ENCODE results near the gene FCHSD2.

The FCHSD2 gene

DNA sequence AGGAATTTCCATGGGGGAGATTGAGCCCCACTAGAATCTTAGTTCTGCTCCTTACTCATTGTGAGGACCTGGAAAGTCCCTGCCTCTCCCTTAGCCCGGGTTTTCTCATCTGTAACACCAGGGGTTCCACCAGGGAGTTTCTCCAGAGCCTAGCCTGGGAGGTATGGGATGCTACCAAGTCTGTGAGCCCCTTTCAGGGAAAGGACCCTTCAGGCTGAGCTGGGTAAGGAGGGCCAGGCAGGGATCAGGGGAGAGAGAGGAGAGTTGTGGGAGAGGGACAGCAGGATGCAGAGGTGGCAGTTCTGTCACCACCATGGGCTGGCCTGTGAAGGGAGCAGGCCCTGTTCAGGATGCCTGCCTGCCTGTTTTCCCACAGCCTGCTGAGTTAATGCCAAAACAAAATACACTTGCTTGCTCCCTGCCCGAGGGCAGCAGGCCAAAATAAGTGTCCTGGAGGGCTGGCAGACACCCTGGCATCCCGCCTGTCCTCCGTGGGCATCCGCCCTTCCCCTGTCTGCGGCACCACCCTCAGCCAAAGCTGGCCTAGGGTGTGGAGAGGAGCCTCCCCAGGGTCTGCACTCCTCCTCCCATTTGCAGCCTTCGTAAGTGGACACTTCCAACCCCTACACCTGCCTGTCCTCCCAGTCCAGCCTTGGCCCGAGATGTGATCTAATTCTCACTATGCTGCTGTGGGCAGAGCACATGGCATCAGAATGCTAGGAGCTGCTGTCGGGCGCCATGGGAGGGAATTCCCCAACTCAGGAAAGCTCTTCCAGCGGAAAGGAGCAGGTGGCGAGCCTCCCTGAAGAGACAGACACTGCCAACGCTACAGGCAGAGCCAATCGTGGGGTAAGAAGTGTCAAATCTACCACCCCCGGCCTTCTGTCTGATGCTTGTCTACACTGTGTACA, 5.9 kb upstream of the FCHSD2 start:
- Histone ChIP-seq H3K4me1 (ENCODE audit: insufficient read depth, insufficient read length) (peaks cover 3% of the 10 kb centered on the region), H3K36me3 (ENCODE audit: insufficient read depth, insufficient read length, low read length) (no peaks in the 10 kb centered on the region), H3K4me3 (ENCODE audit: insufficient read length, low read depth) (no peak overlapping the region), H3K9ac (ENCODE audit: insufficient read length, low read depth) (no peak overlapping the region), H3K9me3 (ENCODE audit: insufficient read depth, low read length) (no peaks in the 10 kb centered on the region), H3K27me3 (ENCODE audit: insufficient read depth, insufficient read length) (no peaks in the 10 kb centered on the region)
- TF ChIP-seq YY1 (IDR thresholded peaks at IDR 0.05; ENCODE audit: insufficient read depth, insufficient read length) = no peak
- no peak for TF ChIP-seq SUZ12 (IDR thresholded peaks at IDR 0.05; ENCODE audit: extremely low read depth, insufficient read depth, insufficient read length)
- no peak for TF ChIP-seq ZNF274 (IDR thresholded peaks at IDR 0.05; ENCODE audit: low read depth, low read length)
- no peak for DNase-seq (ENCODE audit: low read depth, low spot score)

- no peak for DNase-seq (ENCODE audit: low read depth, low spot score)
- peaks cover 3% of the 10 kb centered on the region for H3K4me1 ChIP-seq (ENCODE audit: insufficient read depth, insufficient read length)
Measured at GRCh38 chr11:73145986-73146575, 4.0 kb upstream of the FCHSD2 start.

GRCh38 chr11:73143126-73143838, 1.2 kb upstream of the FCHSD2 start:
- Histone ChIP-seq H3K36me3 (ENCODE audit: insufficient read depth, insufficient read length, low read length) (no peaks in the 10 kb centered on the region), H3K27me3 (ENCODE audit: insufficient read depth, insufficient read length) (no peaks in the 10 kb centered on the region), H3K4me3 (ENCODE audit: insufficient read length, low read depth) (peak overlapping the region; percentile 43), H3K9ac (ENCODE audit: insufficient read length, low read depth) (peak overlapping the region; percentile 80), H3K9me3 (ENCODE audit: insufficient read depth, low read length) (no peaks in the 10 kb centered on the region), H3K4me1 (ENCODE audit: insufficient read depth, insufficient read length) (peaks cover 5% of the 10 kb centered on the region)
- DNase-seq (ENCODE audit: low read depth, low spot score) = no peak
- TF ChIP-seq YY1 (IDR thresholded peaks at IDR 0.05; ENCODE audit: insufficient read depth, insufficient read length) (no peak), SUZ12 (IDR thresholded peaks at IDR 0.05; ENCODE audit: extremely low read depth, insufficient read depth, insufficient read length) (no peak)

More at GRCh38 chr11:73145986-73146575, 4.0 kb upstream of the FCHSD2 start:
- H3K27me3 ChIP-seq (ENCODE audit: insufficient read depth, insufficient read length) = no peaks in the 10 kb centered on the region
- no peak overlapping the region for H3K4me3 ChIP-seq (ENCODE audit: insufficient read length, low read depth)
- H3K9me3 ChIP-seq (ENCODE audit: insufficient read depth, low read length) = no peaks in the 10 kb centered on the region
- H3K9ac ChIP-seq (ENCODE audit: insufficient read length, low read depth) = no peak overlapping the region
- TF ChIP-seq ZNF274 (IDR thresholded peaks at IDR 0.05; ENCODE audit: low read depth, low read length) (no peak), YY1 (IDR thresholded peaks at IDR 0.05; ENCODE audit: insufficient read depth, insufficient read length) (no peak), SUZ12 (IDR thresholded peaks at IDR 0.05; ENCODE audit: extremely low read depth, insufficient read depth, insufficient read length) (no peak)
- no peaks in the 10 kb centered on the region for H3K36me3 ChIP-seq (ENCODE audit: insufficient read depth, insufficient read length, low read length)

DNA sequence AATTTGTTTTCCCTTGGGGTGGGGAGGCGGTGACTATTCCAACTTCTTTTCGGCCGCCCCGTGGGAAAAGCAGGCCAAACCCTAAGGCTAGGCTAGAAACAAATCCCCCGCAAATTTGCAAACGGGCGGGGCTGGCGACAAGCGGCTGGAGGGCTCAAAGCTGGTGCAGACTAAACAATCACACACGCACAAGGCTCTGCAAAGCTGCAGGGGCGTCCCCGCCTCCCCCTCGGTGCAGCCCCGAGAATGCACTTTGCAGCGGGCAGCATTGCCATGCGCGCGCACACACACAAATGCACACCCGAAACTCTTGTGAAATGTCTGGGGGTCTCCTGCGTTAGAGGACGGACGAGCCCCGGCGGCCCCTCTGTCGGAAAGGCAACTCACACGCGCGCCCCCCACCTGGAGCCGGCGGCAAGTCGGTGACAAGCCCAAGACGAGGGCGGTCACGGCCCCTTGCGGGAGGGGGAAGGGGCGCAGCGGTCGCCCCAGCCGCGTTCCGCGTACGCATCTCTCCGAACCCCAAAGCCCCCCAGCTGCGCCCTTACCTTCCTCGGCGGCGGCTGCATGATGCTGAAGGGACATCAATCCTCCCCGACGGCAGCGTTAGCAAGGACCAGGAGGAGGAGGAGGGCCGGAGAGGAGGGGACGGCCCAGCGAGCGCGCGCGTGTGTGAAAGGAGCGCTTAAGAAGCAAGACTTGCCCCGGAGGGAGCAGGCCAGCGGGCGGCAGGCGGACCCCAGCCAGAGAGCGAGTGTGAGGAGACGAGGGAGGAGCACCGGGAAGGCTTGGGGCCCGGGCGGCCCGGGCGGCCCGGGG, 600 bp downstream of the FCHSD2 start:
- DNase-seq (ENCODE audit: low read depth, low spot score) = peak; percentile 54

DNA sequence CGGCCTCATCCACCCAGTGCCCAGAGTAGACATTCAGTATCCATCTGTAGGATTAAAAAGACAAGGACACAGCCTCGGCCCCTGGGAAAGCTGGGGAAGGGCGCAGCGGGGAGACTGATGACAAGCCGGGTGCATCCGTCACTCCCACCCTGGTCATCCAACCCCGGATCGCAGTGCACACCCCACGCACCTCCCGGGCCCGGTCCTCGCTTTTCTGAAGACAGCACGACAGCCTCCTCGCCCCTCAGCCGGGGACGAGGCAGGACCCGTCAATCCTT, 1.1 kb downstream of the FCHSD2 start:
- no peak for DNase-seq (ENCODE audit: low read depth, low spot score)
- no peaks in the 10 kb centered on the region for H3K9me3 ChIP-seq (ENCODE audit: insufficient read depth, low read length)
- H3K9ac ChIP-seq (ENCODE audit: insufficient read length, low read depth) = peak overlapping the region; percentile 87

More for the DNA sequence above, 600 bp downstream of the FCHSD2 start:
- H3K27me3 ChIP-seq (ENCODE audit: insufficient read depth, insufficient read length) = no peaks in the 10 kb centered on the region
- peak overlapping the region; percentile 77 for H3K4me3 ChIP-seq (ENCODE audit: insufficient read length, low read depth)
- peaks cover 2% of the 10 kb centered on the region for H3K4me1 ChIP-seq (ENCODE audit: insufficient read depth, insufficient read length)
- TF ChIP-seq SUZ12 (IDR thresholded peaks at IDR 0.05; ENCODE audit: extremely low read depth, insufficient read depth, insufficient read length) = no peak
- no peak for TF ChIP-seq ZNF274 (IDR thresholded peaks at IDR 0.05; ENCODE audit: low read depth, low read length)
- TF ChIP-seq YY1 (IDR thresholded peaks at IDR 0.05; ENCODE audit: insufficient read depth, insufficient read length) = no peak
- no peaks in the 10 kb centered on the region for H3K36me3 ChIP-seq (ENCODE audit: insufficient read depth, insufficient read length, low read length)
- H3K9me3 ChIP-seq (ENCODE audit: insufficient read depth, low read length) = no peaks in the 10 kb centered on the region
- H3K9ac ChIP-seq (ENCODE audit: insufficient read length, low read depth) = peak overlapping the region; percentile 87

DNA sequence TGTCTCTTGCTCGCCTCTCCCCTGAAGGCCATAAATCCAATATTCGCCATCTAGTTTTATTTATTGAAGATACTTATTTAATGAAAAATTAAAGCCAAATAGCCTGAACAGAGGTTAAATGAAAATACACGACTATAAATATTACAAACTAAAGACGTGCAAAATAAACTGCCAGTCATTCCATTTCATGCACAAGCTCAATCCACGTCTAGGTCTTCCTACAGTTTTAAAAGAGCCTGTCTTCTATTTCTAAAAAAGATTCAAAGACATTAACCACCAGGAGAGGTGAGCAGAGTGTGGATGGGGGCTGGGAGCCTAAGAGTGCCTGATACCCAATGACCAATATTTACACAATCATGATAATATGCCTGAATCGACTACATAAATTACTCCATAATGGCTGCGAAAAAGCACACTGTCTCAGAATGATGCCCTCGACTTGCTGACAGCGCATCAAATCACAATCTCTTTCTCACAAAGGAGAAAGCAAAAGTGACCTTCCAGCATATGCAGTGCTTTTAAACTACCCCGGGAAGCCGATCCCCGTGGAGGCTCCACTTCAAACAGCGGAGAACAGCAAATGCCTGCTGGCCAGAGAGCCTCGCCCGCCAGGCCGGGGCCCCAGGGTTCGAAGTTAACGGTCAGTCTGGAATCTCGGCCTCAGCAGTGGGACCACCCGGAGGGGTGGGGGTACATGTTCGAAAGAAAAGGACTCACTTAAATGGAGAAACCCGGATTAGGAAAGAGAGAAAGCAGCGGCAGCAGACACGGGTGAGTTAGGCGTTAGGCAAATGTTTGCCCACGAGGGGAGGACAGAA, 1.7 kb downstream of the FCHSD2 start:
- TF ChIP-seq ZNF274 (IDR thresholded peaks at IDR 0.05; ENCODE audit: low read depth, low read length) (no peak), SUZ12 (IDR thresholded peaks at IDR 0.05; ENCODE audit: extremely low read depth, insufficient read depth, insufficient read length) (no peak), YY1 (IDR thresholded peaks at IDR 0.05; ENCODE audit: insufficient read depth, insufficient read length) (no peak)
- Histone ChIP-seq H3K4me1 (ENCODE audit: insufficient read depth, insufficient read length) (peaks cover 2% of the 10 kb centered on the region), H3K4me3 (ENCODE audit: insufficient read length, low read depth) (peak overlapping the region; percentile 77), H3K36me3 (ENCODE audit: insufficient read depth, insufficient read length, low read length) (no peaks in the 10 kb centered on the region), H3K27me3 (ENCODE audit: insufficient read depth, insufficient read length) (no peaks in the 10 kb centered on the region), H3K9me3 (ENCODE audit: insufficient read depth, low read length) (no peaks in the 10 kb centered on the region), H3K9ac (ENCODE audit: insufficient read length, low read depth) (peak overlapping the region; percentile 87)
- DNase-seq (ENCODE audit: low read depth, low spot score) = no peak

More for the DNA sequence above, 1.1 kb downstream of the FCHSD2 start:
- Histone ChIP-seq H3K36me3 (ENCODE audit: insufficient read depth, insufficient read length, low read length) (no peaks in the 10 kb centered on the region), H3K4me3 (ENCODE audit: insufficient read length, low read depth) (peak overlapping the region; percentile 77), H3K27me3 (ENCODE audit: insufficient read depth, insufficient read length) (no peaks in the 10 kb centered on the region), H3K4me1 (ENCODE audit: insufficient read depth, insufficient read length) (peaks cover 2% of the 10 kb centered on the region)
- TF ChIP-seq YY1 (IDR thresholded peaks at IDR 0.05; ENCODE audit: insufficient read depth, insufficient read length) = no peak
- no peak for TF ChIP-seq ZNF274 (IDR thresholded peaks at IDR 0.05; ENCODE audit: low read depth, low read length)
- TF ChIP-seq SUZ12 (IDR thresholded peaks at IDR 0.05; ENCODE audit: extremely low read depth, insufficient read depth, insufficient read length) = no peak

All from NT2/D1 (cell line).